ENCODE data around the gene TANGO2. TPM values are rescaled to one million over a fixed set of nuclear protein-coding genes. Genes with fewer than 3 reads are reported as not detected.

Gene TANGO2
- total and polyA plus RNA-seq, 10 of the 15 experiments (the other 5 are each of a cell fraction or from before 2014, with no cell fraction given), result 4.0 to 24.8 (median 20.9) TPM

- no peak overlapping the region for H3K9ac ChIP-seq (ENCODE audit: control insufficient read depth, insufficient read depth, low read length)
- no peak overlapping the region for H3K4me2 ChIP-seq (ENCODE audit: control insufficient read depth, insufficient read depth)
- H3K27ac ChIP-seq (ENCODE audit: control insufficient read depth, insufficient read depth), result no peak overlapping the region
- no peak overlapping the region for H2AFZ ChIP-seq (ENCODE audit: control insufficient read depth, low read depth, low read length)
- ATAC-seq, result no peak; the same call in 2 of the 3 replicates
- H4K20me1 ChIP-seq (ENCODE audit: control insufficient read depth, insufficient read depth), result no peaks in the 10 kb centered on the region
- SMC1A ChIA-PET (ENCODE audit: uncharacterized antibody, unreplicated experiment), result no interaction called here
- H3K4me3 ChIP-seq, result no peak overlapping the region
- no peaks in the 10 kb centered on the region for H3K9me3 ChIP-seq (replicated peaks; ENCODE audit: control insufficient read depth, insufficient read depth, low read length)
- in situ Hi-C loops (cut with MboI) (no loop called here), intact Hi-C loops (cut with micrococcal nuclease; ENCODE audit: unreplicated experiment) (loop anchor here (5.0 kb wide), 2 partner anchors 41 to 146 kb away; partner anchors contain the start of genes RANBP1 and TRMT2A)
- RAD21 ChIA-PET (ENCODE audit: unreplicated experiment), result no interaction called here
- BruUV-seq (replicated peaks), result no TSS peak
- POLR2A ChIA-PET, result no interaction called here
- H3K79me2 ChIP-seq (ENCODE audit: control insufficient read depth, insufficient read depth, low read length), result no peaks in the 10 kb centered on the region
- peaks cover 0 to 2% of the 10 kb centered on the region in 2 experiments; a peak in 2 of 4 replicates for H3K36me3 ChIP-seq (ENCODE audit: control insufficient read depth in 2 of 2, insufficient read depth in 2 of 2, low read length in 1 of 2)
- no peaks in the 10 kb centered on the region for H3K27me3 ChIP-seq (replicated peaks in 1 of 2; ENCODE audit: control insufficient read depth in 2 of 2, insufficient read depth in 2 of 2, low read length in 1 of 2)
- CTCF ChIA-PET, result interaction anchor here (0.7 to 1.4 kb wide), 5 partner anchors 42 to 186 kb away, joined by 3 to 5 read pairs (median 3); no protein-coding TSS in a partner anchor
- no peak for DNase-seq (ENCODE audit: low read depth, low spot score)
- FAIRE-seq, result no peak
- 53% methylated on average over 28 of the region's 28 CpGs for WGBS (ENCODE audit: insufficient coverage, insufficient replicate concordance, low lambda C conversion rate, missing lambda C conversion rate)
- H3K4me1 ChIP-seq (ENCODE audit: control insufficient read depth, insufficient read depth, low read length), result no peaks in the 10 kb centered on the region
- TF ChIP-seq SIX5 (IDR thresholded peaks at IDR 0.05; ENCODE audit: low read depth, low read length, severe bottlenecking), result no peak
- TF ChIP-seq POLR2A (IDR thresholded peaks at IDR 0.05; ENCODE audit: low read depth, low read length), result peak; percentile 40
- no peak for TF ChIP-seq SUPT20H (IDR thresholded peaks at IDR 0.05; ENCODE audit: borderline replicate concordance, control insufficient read depth, low read depth, low read length)
- no peak for TF ChIP-seq ZBTB11 (CRISPR knock-in tag; IDR thresholded peaks at IDR 0.05)
- TF ChIP-seq JUND (IDR thresholded peaks at IDR 0.05; ENCODE audit: low read depth, low read length), result no peak
- no peak for TF ChIP-seq FOS (IDR thresholded peaks at IDR 0.05; ENCODE audit: borderline replicate concordance, extremely low read depth, insufficient read length)
- no peak for TF ChIP-seq ZNF384 (IDR thresholded peaks at IDR 0.05; ENCODE audit: borderline replicate concordance, low read depth, low read length)
- no peak for TF ChIP-seq MXI1 (IDR thresholded peaks at IDR 0.05; ENCODE audit: low read depth, low read length)
- no peak for TF ChIP-seq STAT1 (conservative IDR thresholded peaks at IDR 0.05)
- peak in 1 of 2 experiments; percentile 43; a peak in 1 of 4 replicates for TF ChIP-seq BHLHE40 (IDR thresholded peaks at IDR 0.05; ENCODE audit: borderline replicate concordance in 1 of 2, low read depth in 2 of 2, low read length in 1 of 2)
- no peak for TF ChIP-seq RELB (IDR thresholded peaks at IDR 0.05; ENCODE audit: low read depth)
Measured at GRCh38 chr22:19971276-19972124, 49.4 kb upstream of the TANGO2 start.
